Measurements from ENCODE around the gene MMP20.

DNA sequence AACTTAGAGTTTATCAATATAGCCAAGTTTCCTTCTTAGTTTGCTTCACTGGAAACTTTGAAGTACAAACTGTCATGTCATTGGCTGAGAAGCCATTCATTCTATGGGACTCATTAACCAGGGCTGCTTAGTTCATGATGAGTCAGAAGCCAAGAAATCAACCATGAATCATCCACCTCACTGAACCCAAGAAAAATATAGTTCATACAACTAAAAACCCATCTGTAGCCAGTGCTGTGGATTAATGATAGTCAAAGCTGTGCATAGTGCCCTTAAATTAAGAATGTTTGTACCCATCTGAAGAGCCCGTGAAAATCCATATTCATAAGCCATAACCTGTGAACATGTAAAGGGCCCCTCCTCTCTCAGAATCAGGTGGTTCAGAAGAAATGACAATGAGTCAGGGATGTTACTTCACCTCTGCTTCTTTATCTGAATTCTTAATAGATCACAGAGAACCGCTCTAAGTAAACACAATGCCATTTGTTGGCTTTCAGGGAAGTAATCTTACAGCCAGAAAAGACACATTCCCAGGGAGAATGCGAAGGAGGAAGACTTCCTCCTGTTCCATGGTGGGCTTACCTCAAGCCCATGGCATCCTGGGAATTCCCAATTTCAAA, 25.4 kb downstream of the MMP20 start:
- no peak for TF ChIP-seq EZH2 (IDR thresholded peaks at IDR 0.05; ENCODE audit: borderline replicate concordance, low read depth, low read length, poor library complexity, severe bottlenecking)
- TF ChIP-seq, protein P1, sequence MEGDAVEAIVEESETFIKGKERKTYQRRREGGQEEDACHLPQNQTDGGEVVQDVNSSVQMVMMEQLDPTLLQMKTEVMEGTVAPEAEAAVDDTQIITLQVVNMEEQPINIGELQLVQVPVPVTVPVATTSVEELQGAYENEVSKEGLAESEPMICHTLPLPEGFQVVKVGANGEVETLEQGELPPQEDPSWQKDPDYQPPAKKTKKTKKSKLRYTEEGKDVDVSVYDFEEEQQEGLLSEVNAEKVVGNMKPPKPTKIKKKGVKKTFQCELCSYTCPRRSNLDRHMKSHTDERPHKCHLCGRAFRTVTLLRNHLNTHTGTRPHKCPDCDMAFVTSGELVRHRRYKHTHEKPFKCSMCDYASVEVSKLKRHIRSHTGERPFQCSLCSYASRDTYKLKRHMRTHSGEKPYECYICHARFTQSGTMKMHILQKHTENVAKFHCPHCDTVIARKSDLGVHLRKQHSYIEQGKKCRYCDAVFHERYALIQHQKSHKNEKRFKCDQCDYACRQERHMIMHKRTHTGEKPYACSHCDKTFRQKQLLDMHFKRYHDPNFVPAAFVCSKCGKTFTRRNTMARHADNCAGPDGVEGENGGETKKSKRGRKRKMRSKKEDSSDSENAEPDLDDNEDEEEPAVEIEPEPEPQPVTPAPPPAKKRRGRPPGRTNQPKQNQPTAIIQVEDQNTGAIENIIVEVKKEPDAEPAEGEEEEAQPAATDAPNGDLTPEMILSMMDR (conservative IDR thresholded peaks at IDR 0.05; ENCODE audit: low read depth, low read length), result no peak
